22Rv1 (cell line): ENCODE data around the gene RBMXL3.
A peak's percentile ranks its signal among the peaks of the same experiment; 100 is the strongest.

Experiments
- H3K27ac ChIP-seq: fragments of 450-650 bp; 2 replicates; pipeline ENCODE4 v1.5.1; 2017
- ZFX ChIP-seq: fragments of 450-650 bp; IDR thresholded peaks from 2 replicates; pipeline ENCODE4 v1.6.1; 2017; ENCODE audit warnings: antibody characterized with exemption, borderline replicate concordance
- TF ChIP-seq, protein P1 (sequence below): fragments of 450-650 bp; IDR thresholded peaks from 2 replicates; pipeline ENCODE4 v1.5.1; 2017; ENCODE audit warnings: mild to moderate bottlenecking

Gene RBMXL3

DNA sequence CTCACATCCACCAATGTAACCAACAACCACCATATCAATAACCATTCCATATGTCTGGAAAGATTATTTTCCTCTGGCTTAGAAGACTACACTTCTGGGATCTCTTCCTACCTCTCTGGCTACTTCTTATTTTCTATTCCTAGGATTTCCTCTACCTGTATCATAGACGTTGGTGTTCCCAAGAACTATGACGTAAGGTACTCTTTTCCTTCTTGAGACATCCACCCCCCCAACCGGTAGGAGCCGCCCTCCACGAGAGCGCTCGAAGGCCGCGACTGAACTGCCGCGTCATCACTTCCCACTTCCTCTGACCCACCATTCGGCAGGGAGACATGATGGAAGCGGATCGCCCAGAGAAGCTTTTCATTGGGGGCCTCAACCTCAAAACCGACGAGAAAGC, at the start of gene RBMXL3:
RBMXL3 (plus strand) TSS at position 301 of the 400 bp plus-strand sequence; CDS start at position 333, 32 bp downstream.
- no peak within 1 kb of the TSS for H3K27ac ChIP-seq
- no peak for TF ChIP-seq ZFX
- TF ChIP-seq, protein P1, sequence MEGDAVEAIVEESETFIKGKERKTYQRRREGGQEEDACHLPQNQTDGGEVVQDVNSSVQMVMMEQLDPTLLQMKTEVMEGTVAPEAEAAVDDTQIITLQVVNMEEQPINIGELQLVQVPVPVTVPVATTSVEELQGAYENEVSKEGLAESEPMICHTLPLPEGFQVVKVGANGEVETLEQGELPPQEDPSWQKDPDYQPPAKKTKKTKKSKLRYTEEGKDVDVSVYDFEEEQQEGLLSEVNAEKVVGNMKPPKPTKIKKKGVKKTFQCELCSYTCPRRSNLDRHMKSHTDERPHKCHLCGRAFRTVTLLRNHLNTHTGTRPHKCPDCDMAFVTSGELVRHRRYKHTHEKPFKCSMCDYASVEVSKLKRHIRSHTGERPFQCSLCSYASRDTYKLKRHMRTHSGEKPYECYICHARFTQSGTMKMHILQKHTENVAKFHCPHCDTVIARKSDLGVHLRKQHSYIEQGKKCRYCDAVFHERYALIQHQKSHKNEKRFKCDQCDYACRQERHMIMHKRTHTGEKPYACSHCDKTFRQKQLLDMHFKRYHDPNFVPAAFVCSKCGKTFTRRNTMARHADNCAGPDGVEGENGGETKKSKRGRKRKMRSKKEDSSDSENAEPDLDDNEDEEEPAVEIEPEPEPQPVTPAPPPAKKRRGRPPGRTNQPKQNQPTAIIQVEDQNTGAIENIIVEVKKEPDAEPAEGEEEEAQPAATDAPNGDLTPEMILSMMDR, result no peak

DNA sequence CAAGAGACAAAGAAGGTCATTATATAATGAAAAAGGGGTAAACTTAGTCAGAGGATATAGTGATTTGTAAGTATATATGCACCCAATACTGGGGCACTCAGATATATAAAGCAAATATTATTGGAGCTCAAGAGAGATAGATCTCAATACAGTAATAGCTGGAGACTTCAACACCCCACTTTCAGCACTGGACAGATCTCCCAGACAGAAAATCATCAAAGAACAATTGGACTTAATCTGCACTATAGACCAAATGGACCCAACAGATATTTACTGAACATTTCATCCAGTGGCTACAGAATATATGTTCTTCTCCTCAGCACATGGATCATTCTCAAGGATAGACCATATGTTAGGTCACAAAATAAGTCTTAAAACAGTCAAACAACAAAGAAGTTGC, 47.2 kb upstream of the RBMXL3 start:
- no peak for TF ChIP-seq ZFX
- TF ChIP-seq, protein P1, result no peak
- no peak overlapping the region for H3K27ac ChIP-seq

DNA sequence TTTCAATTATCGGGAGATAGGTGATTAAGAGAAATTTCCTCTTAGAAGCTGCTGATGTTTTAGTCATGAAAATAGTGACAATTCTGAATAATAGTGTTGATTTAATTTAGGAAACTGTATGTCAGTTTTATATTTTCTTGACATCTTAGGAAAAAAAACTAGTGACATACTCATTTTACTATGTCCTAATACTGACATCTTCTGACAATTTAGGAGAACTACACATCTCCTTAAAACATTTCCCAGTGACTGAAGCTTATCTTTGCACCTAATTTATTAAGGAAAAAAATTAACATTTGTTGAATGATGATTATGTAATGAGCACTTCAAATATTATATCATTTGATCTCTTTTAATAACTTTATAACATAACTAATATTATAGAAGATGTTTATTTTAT, 42.0 kb upstream of the RBMXL3 start:
- TF ChIP-seq ZFX, result no peak
- TF ChIP-seq, protein P1, result peak; percentile 55
- no peak overlapping the region for H3K27ac ChIP-seq

DNA sequence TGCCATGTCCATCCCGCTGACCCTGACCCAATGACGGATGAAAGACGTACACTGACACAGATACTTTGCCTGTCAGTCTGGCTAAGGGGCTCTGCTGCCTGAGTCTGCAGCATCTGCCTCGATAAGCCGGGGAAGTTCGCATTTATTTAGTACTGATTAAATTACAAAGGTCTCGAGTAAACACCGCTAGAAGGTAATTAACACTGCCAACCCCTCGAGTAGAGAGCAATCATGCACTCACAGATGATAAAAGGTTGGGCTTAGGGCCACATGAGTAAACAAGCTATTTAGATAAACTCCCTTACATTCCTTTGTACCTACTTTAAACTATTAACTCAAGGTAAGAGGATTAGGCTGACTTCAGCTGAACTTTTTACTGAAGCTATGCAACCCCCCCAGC, 16.0 kb upstream of the RBMXL3 start:
- no peak overlapping the region for H3K27ac ChIP-seq
- TF ChIP-seq, protein P1, result no peak
- no peak for TF ChIP-seq ZFX

DNA sequence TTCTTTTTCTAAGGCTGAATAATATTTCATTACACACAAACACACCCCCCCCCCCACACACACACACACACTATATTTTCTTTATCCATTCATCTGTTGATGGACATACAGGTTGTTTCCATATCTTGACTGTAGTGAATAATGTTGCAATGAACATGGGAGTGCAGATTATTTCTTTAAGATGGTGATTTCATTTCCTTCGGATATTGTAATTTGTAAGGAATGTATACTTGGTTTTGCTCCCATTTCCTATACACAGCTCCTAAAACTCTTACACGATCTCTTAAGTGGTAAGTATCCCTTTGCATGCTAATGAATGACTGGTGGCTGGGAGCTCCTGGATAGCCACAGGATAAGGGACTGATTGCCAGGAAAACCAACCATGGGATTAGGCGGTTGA, 14.7 kb upstream of the RBMXL3 start:
- no peak overlapping the region for H3K27ac ChIP-seq
- TF ChIP-seq ZFX, result no peak
- TF ChIP-seq, protein P1, result no peak

DNA sequence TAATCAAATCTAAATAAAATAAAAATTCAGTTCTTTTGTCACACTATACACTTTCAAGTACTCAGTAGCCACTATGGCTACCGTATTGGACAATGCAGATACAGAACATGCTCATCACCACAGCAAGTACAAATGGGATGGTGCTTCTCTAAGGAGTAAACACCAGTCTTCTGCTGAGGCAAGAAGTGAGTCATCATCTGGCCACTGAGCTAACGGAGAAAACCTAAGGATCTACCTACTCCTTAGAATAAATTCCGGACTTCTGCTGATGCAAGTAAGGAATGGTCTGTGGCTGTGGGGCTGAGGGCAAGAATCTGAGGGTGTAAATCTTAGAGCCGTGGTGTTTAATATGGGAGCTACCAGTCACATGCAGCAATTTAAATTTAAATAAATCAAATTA, 11.3 kb upstream of the RBMXL3 start:
- TF ChIP-seq ZFX, result no peak
- TF ChIP-seq, protein P1, result no peak

DNA sequence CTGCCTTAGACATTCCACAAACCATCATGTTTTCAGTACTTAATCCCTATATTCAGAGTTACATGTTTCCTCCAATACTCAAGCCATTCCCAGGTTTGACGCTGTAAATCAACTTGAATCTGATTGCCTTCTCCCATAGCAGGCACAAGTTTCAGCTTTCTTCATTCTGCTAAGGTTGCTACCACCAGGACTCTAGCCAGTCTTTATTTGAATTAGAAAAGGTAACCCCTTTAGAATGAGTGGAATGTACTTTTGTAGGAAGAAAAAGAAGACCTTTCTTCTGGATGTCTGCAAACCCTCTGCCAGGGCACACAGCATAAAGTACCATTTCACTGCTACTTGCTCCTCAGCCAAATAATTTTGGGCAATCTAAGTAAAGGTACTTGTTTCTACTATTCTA, 10.7 kb upstream of the RBMXL3 start:
- TF ChIP-seq, protein P1, result no peak
- no peak for TF ChIP-seq ZFX
- H3K27ac ChIP-seq, result no peak overlapping the region

More for the DNA sequence above, 11.3 kb upstream of the RBMXL3 start:
- H3K27ac ChIP-seq, result no peak overlapping the region
